Erythroblast (primary cell): ENCODE measurements around the gene CFAP52.

Experiments
- GATA1 ChIP-seq: IDR thresholded peaks from 2 replicates; pipeline ENCODE4 v1.6.1; 2011; ENCODE audit warnings: low read depth, mild to moderate bottlenecking, control low read depth, low read length, moderate library complexity
- POLR2A ChIP-seq: IDR thresholded peaks from 2 replicates; pipeline ENCODE4 v1.6.1; 2011; ENCODE audit warnings: mild to moderate bottlenecking, low read length

GRCh38 chr17:9636501-9636900 is 60.1 kb downstream of the CFAP52 start:
- no peak for TF ChIP-seq POLR2A
- TF ChIP-seq GATA1 = no peak
